Activated T-helper 2 cell treated with anti-CD3 and anti-CD28 coated beads, Interferon-gamma antibody, Interleukin-2, Interleukin-4, amounts not matched to agents 10 μg/mL and 5 μg/mL and 100 μg/mL, durations not matched to agents 14 hours and 24 hours and 36 hours (primary cell): Measurements from ENCODE around the gene SGMS1. TPM values are rescaled to one million over a fixed set of nuclear protein-coding genes. Genes with fewer than 3 reads are reported as not detected.

Experiments used
- DNase-seq: peaks from one replicate; pipeline ENCODE4 v3.0.0; 2021; ENCODE audit warnings: low spot score
- H3K27ac Mint-ChIP-seq: one replicate; pipeline ENCODE4 v1.8.0; 2021; ENCODE audit warnings: mixed read lengths
- H3K27me3 Mint-ChIP-seq: one replicate; pipeline ENCODE4 v1.8.0; 2021; ENCODE audit warnings: low read depth, mixed read lengths
- H3K36me3 Mint-ChIP-seq: one replicate; pipeline ENCODE4 v1.8.0; 2021; ENCODE audit warnings: low read depth, mixed read lengths
- H3K4me1 Mint-ChIP-seq: one replicate; pipeline ENCODE4 v1.8.0; 2021; ENCODE audit warnings: low read depth, mixed read lengths
- H3K4me3 Mint-ChIP-seq: one replicate; pipeline ENCODE4 v1.8.0; 2021; ENCODE audit warnings: low read depth, mild to moderate bottlenecking, moderate library complexity, mixed read lengths
- H3K9me3 Mint-ChIP-seq: one replicate; pipeline ENCODE4 v1.8.0; 2021; ENCODE audit warnings: mixed read lengths
- intact Hi-C: fragments of 100-400 bp; cut with micrococcal nuclease; formaldehyde crosslinking; loops from one replicate; pipeline ENCODE4 v1.15.1; 2023
- total RNA-seq: library from RNA; stranded (reverse); gene quantifications from 2 replicates; pipeline ENCODE4 v1.2.3, GENCODE V29; 2022

Gene SGMS1
- total RNA-seq, 1 donor from 2014 or later: 10.7 TPM

DNA sequence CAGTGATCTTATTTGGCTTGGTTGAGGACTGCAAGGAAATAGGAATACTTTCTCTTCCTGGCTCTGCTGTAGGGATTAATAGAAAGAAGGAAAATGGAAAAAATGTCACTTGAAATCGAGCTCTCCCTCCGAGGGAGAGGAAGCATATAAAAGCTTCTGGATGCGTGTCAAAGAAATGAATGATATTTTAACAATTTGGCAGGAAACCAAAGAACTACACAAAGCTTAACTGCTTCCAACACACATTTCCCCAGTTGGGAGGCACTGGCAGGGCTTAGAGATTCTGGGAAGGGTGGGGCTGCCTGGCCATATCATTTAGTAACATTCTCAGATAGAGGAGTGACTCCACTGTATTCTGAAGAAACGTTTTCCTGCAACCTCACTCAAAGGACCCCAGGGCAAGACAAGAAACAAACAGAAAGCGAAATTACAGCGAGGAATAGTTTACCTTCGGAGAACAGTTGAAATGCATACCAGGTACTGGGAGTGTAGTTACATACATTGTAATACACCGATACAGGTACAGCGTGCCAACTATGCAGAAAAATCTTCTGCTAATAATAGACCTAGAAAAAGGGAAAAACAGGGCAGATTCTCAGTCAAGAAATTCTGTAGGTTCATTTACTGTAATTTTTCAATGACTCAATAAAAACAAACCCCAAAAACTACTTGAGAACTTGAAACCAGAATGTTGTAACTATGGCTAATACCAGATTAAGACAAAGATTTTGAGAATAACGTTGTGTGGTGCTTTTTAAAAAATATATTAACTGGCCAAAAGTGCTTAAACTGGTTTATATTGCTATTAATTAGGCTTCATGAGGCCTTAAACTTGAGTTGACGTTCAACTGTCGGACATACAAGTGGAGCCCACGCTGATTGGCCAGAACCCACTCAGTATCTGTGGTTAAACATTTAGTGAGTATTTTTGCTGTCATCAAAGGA, 296.7 kb downstream of the SGMS1 start:
- H3K36me3 Mint-ChIP-seq: peaks cover 25% of the 10 kb centered on the region
- peaks cover 66% of the 10 kb centered on the region for H3K4me1 Mint-ChIP-seq
- intact Hi-C loops: loop anchor here (5.0 kb wide), 3 partner anchors 35 to 310 kb away; no protein-coding TSS in a partner anchor
- H3K9me3 Mint-ChIP-seq: no peaks in the 10 kb centered on the region
- H3K27ac Mint-ChIP-seq: peak overlapping the region; percentile 59
- no peaks in the 10 kb centered on the region for H3K27me3 Mint-ChIP-seq
- H3K4me3 Mint-ChIP-seq: peak overlapping the region; percentile 65
- DNase-seq: no peak

DNA sequence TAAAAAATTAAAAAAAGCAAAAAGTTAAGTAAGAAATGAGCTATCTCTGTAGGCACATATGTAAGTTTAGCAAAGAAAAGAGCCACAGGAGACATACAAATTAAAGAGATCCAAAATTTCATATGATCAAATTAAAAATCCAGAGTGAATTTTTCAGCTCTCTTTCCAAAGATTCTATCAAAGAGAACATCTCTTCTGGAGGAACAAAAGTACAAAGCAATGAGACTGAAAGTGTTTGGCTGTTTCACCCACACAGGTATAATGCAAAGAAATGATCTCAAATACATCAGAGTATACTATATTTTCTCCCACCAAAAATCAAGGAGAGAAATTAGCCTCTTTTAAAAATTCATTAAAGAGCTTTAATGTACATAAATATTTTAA, 297.6 kb downstream of the SGMS1 start:
- H3K36me3 Mint-ChIP-seq: peaks cover 33% of the 10 kb centered on the region
- intact Hi-C loops: loop anchor here (5.0 kb wide), 3 partner anchors 36 to 311 kb away; no protein-coding TSS in a partner anchor
- no peaks in the 10 kb centered on the region for H3K9me3 Mint-ChIP-seq
- H3K27me3 Mint-ChIP-seq: no peaks in the 10 kb centered on the region
- H3K4me1 Mint-ChIP-seq: peaks cover 73% of the 10 kb centered on the region
- no peak overlapping the region for H3K4me3 Mint-ChIP-seq
- H3K27ac Mint-ChIP-seq: no peak overlapping the region
- no peak for DNase-seq

DNA sequence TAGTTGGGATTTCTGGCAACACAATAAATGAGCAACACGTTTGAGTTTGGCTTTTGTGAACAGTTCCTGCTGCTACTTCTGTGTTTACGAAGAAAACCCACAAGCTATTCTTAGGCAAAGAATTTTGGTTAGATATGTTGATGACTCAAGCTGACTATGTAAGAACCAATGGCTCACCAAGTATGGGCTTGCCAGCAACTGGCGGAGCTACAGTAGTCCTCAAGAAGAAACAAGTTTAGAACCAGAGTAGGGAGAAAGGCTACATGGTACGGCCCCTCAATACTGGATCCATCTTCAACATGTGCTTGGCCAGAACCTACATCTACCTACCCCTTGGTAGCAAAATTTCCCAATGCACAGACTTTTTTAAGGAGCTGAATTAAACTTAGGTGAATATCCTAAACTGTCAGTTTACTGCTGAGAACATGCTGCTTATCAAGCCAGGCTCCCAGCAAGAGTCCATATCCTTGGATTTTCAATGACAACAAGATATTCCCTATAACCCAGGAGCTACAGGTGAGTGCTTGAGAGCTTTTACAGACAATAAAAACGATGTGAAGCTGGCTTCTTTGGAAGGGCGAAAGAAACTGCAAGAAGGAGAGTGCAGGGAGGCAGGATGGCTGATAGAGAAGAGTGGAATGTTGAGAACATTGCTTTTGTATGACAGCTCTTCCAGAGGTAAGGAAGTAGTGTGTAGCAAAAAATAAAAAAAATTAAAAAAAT, 298.1 kb downstream of the SGMS1 start:
- H3K27ac Mint-ChIP-seq: no peak overlapping the region

DNA sequence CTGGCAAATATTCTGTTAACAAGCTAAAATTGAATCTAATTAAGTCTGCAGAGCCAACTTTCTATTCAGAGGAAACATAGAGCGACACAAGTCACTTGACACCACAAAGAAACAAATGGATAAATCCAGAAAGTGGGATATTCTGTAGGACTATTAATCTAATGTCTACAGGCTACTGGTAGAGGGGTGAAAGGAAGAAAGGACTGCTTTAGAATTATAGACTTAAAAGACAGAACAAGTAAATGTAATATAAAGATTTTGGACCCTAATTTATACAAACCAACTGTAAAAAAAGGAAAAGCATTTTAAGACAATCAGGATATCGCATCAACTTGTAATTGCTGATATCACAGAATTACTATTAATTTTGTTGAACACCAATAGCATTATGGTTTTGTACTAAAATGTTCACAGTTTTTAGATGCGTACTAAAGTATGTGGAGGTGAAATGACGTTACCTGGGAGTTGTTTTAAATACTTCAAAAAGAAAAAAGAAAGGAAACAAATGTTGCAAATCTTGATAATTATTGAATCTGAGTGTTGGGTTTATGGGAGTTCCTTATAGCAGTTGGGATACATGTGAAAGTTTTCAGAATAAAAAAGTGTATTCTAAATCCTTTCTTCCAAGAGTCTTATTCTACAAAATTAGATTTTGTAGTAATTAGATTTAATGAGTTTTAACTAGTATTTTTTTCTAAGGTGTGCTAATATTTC, 298.9 kb downstream of the SGMS1 start:
- Mint-ChIP-seq H3K36me3 (peaks cover 41% of the 10 kb centered on the region), H3K4me3 (no peak overlapping the region), H3K4me1 (peaks cover 74% of the 10 kb centered on the region), H3K27ac (no peak overlapping the region), H3K27me3 (no peaks in the 10 kb centered on the region), H3K9me3 (no peaks in the 10 kb centered on the region)
- DNase-seq: no peak
- intact Hi-C loops: loop anchor here (2.0 to 5.0 kb wide), 5 partner anchors 37 to 312 kb away; no protein-coding TSS in a partner anchor

More for the DNA sequence above, 298.1 kb downstream of the SGMS1 start:
- DNase-seq: peak; percentile 23
- H3K4me3 Mint-ChIP-seq: peak overlapping the region; percentile 60
- H3K4me1 Mint-ChIP-seq: peaks cover 79% of the 10 kb centered on the region
- no peaks in the 10 kb centered on the region for H3K9me3 Mint-ChIP-seq
- peaks cover 34% of the 10 kb centered on the region for H3K36me3 Mint-ChIP-seq
- intact Hi-C loops: loop anchor here (2.0 to 5.0 kb wide), 5 partner anchors 37 to 312 kb away; no protein-coding TSS in a partner anchor
- H3K27me3 Mint-ChIP-seq: no peaks in the 10 kb centered on the region

DNA sequence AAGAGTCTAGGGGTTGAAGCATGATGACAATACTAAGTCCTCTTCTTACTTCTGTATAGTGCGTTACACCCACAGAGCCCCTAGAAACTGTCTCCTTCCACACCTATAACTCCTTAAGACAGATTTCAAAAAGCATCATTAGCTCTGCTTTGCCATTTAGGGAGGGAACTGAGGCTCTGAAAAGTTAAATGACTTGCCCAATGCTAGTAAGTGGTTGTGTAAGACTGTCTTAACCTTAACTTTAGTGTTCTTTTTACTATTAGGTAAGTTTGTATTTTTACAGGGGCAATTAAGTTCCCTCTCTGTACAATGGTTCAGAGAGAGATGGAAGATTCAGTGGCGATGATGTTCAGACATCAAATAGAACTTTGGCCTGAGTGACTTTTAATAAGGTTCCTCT, 299.7 kb downstream of the SGMS1 start:
- H3K4me1 Mint-ChIP-seq: peaks cover 72% of the 10 kb centered on the region

DNA sequence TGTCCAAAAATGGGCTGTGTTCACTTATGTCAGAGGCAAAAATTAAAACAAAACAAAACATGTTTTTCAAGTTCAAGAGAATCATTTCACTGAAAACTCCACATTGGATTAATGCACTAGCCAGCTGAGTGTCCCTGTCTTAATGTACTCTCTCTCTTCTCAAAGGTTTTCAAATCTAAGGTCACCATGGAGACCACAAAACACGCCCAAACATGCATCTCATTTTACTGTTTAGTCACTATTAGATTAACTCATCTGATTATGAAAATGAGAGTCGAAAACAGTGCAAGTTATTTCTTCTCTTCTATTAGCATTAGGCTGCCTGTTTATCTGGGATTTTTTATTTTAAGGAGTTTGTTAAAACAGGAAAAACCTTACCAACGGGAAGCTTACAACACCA, 301.7 kb downstream of the SGMS1 start:
- intact Hi-C loops: no loop called here
- Mint-ChIP-seq H3K4me3 (no peak overlapping the region), H3K9me3 (no peaks in the 10 kb centered on the region), H3K27ac (no peak overlapping the region), H3K4me1 (peaks cover 64% of the 10 kb centered on the region), H3K27me3 (no peaks in the 10 kb centered on the region), H3K36me3 (peaks cover 49% of the 10 kb centered on the region)
- no peak for DNase-seq

More for the DNA sequence above, 299.7 kb downstream of the SGMS1 start:
- no peak overlapping the region for H3K4me3 Mint-ChIP-seq
- H3K27me3 Mint-ChIP-seq: no peaks in the 10 kb centered on the region
- H3K36me3 Mint-ChIP-seq: peaks cover 46% of the 10 kb centered on the region
- DNase-seq: no peak
- intact Hi-C loops: loop anchor here (2.0 kb wide), 2 partner anchors 97 to 185 kb away; no protein-coding TSS in a partner anchor
- no peak overlapping the region for H3K27ac Mint-ChIP-seq
- no peaks in the 10 kb centered on the region for H3K9me3 Mint-ChIP-seq

DNA sequence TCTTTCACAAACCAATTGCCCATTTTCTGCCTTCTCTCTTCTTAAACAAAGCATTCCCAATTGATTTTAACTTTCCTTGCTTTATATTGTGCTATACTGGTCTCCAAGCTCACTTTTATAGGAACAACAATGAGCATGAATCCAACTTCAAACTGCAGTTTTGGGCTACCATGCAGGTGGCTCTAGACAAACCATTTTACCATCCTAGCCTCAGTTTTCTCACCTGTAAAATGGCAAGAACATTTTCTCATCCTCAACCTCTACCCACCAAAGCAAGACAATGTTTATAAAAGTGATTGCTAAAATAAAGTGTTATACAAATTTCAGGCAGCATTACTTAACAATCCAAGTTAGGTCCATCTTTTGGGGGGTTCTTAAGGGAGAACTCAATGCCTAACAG, 305.6 kb downstream of the SGMS1 start:
- Mint-ChIP-seq H3K4me1 (peaks cover 40% of the 10 kb centered on the region), H3K9me3 (peaks cover 1% of the 10 kb centered on the region), H3K4me3 (no peak overlapping the region), H3K27me3 (no peaks in the 10 kb centered on the region), H3K27ac (no peak overlapping the region), H3K36me3 (peaks cover 38% of the 10 kb centered on the region)
- intact Hi-C loops: no loop called here
- DNase-seq: no peak

DNA sequence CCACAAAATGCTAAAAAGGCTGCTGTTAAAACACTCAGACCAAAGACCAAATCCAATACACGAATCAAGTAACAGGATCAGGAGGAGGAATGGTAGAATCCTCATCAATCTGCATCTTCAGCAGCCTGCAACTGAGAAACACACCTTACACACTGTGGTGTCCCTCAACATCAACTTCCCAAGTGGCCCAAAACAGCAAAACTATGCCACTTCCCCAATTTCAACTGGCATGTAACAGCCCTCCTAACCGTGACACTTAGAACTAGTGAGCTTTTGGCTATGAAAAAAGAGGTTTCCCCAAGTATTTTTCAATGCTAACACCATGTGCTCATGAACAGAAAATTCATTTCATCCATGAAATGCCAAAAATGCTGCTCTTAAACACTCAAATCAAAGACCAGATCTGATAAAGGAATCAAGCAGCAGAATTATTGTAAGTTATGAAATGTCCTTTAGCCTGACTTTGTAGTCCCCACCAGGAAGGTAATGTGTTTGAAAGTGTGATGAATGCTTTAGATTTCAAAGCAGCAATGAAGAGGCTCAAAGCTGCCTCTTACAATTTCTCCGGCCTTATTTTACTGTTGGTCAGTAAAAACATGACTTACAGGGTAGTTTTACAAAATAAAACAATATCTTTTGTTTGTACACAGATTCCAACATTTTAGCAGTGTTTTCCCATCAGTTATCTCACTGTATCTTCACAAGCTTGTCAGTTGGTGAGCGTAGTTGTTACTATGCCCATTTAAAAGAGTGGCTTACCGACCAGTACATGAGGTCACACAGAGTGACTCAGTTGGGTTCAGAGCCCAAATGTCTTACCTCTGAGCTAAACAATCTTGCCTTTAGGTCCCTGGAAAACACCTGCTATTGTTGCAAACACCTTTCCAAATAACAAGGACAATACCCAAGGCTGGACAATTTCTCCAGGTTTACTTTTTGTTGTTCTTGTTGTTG, 306.8 kb downstream of the SGMS1 start:
- Mint-ChIP-seq H3K4me3 (no peak overlapping the region), H3K4me1 (peaks cover 39% of the 10 kb centered on the region), H3K27me3 (no peaks in the 10 kb centered on the region), H3K27ac (no peak overlapping the region), H3K9me3 (peaks cover 3% of the 10 kb centered on the region), H3K36me3 (peaks cover 46% of the 10 kb centered on the region)
- intact Hi-C loops: no loop called here
- no peak for DNase-seq

DNA sequence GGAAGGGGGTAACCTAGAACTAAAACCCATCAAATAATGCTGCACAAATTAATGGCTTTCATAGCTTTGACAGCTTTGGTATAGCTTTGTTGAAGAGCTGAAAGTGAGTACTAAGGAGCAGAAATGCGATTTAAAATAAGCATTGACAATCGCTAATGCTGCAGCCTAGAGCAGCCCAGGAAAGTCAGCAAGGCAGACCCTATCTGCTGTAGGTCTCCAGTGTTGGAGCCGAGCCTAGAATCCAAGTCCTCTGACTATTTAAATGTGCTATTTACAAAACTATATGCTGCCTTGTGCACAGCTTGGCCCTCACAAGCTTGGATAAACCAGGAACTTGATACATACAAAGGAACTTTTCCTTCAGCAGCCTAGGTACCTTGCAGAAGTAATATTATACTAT, 307.6 kb downstream of the SGMS1 start:
- Mint-ChIP-seq H3K27me3 (no peaks in the 10 kb centered on the region), H3K4me1 (peaks cover 32% of the 10 kb centered on the region), H3K36me3 (peaks cover 40% of the 10 kb centered on the region), H3K27ac (no peak overlapping the region), H3K9me3 (peaks cover 3% of the 10 kb centered on the region), H3K4me3 (no peak overlapping the region)
- no peak for DNase-seq
- intact Hi-C loops: no loop called here

- intact Hi-C loops: no loop called here
- peaks cover 42% of the 10 kb centered on the region for H3K36me3 Mint-ChIP-seq
- no peaks in the 10 kb centered on the region for H3K27me3 Mint-ChIP-seq
- DNase-seq: no peak
- no peak overlapping the region for H3K4me3 Mint-ChIP-seq
- peaks cover 24% of the 10 kb centered on the region for H3K4me1 Mint-ChIP-seq
- no peak overlapping the region for H3K27ac Mint-ChIP-seq
- H3K9me3 Mint-ChIP-seq: peaks cover 3% of the 10 kb centered on the region
Observed at GRCh38 chr10:50315424-50315823, 308.3 kb downstream of the SGMS1 start.

- Mint-ChIP-seq H3K9me3 (peaks cover 3% of the 10 kb centered on the region), H3K27ac (no peak overlapping the region), H3K4me3 (no peak overlapping the region), H3K36me3 (peaks cover 46% of the 10 kb centered on the region), H3K27me3 (no peaks in the 10 kb centered on the region), H3K4me1 (peaks cover 24% of the 10 kb centered on the region)
- no peak for DNase-seq
- intact Hi-C loops: no loop called here
Observed at GRCh38 chr10:50314169-50315071, 309.3 kb downstream of the SGMS1 start.
